Erythroblast (primary cell): Measurements from ENCODE around the gene CHAF1A.

Experiments
- GATA1 ChIP-seq: IDR thresholded peaks from 2 replicates; pipeline ENCODE4 v1.6.1; 2011; ENCODE audit warnings: low read depth, mild to moderate bottlenecking, control low read depth, low read length, moderate library complexity
- POLR2A ChIP-seq: IDR thresholded peaks from 2 replicates; pipeline ENCODE4 v1.6.1; 2011; ENCODE audit warnings: mild to moderate bottlenecking, low read length

- TF ChIP-seq POLR2A (no peak), GATA1 (no peak)
These were observed 26.8 kb downstream of the CHAF1A start for GRCh38 chr19:4429256-4429655.
